ENCODE measurements around the gene MGAT4C.
"Not testable (repeated sequence)": the region's sequence is repeated elsewhere in the genome, so short reads cannot be mapped to it uniquely, and the experiment has no call there.

MGAT4C gene

GRCh38 chr12:86145156-86145555, 111.0 kb downstream of the MGAT4C start:
- H3K4me3 ChIP-seq (ENCODE audit: low read depth, low read length): no peak overlapping the region
- TF ChIP-seq CTCF (IDR thresholded peaks at IDR 0.05; ENCODE audit: borderline replicate concordance, insufficient read depth, low read depth, low read length): no peak

- H3K4me3 ChIP-seq (ENCODE audit: low read depth, low read length): no peak overlapping the region
- TF ChIP-seq CTCF (IDR thresholded peaks at IDR 0.05; ENCODE audit: borderline replicate concordance, insufficient read depth, low read depth, low read length): no peak
Measured at GRCh38 chr12:86143162-86143561, 113.0 kb downstream of the MGAT4C start.

GRCh38 chr12:86139671-86140070, 116.5 kb downstream of the MGAT4C start:
- TF ChIP-seq CTCF (IDR thresholded peaks at IDR 0.05; ENCODE audit: borderline replicate concordance, insufficient read depth, low read depth, low read length): no peak

GRCh38 chr12:86138770-86139169, 117.4 kb downstream of the MGAT4C start:
- no peak for TF ChIP-seq CTCF (IDR thresholded peaks at IDR 0.05; ENCODE audit: borderline replicate concordance, insufficient read depth, low read depth, low read length)

More at GRCh38 chr12:86139671-86140070, 116.5 kb downstream of the MGAT4C start:
- H3K4me3 ChIP-seq (ENCODE audit: low read depth, low read length): no peak overlapping the region

GRCh38 chr12:86137936-86138335, 118.3 kb downstream of the MGAT4C start:
- no peak overlapping the region for H3K4me3 ChIP-seq (ENCODE audit: low read depth, low read length)

More at GRCh38 chr12:86138770-86139169, 117.4 kb downstream of the MGAT4C start:
- no peak overlapping the region for H3K4me3 ChIP-seq (ENCODE audit: low read depth, low read length)

GRCh38 chr12:86134561-86134960, 121.6 kb downstream of the MGAT4C start:
- TF ChIP-seq CTCF (IDR thresholded peaks at IDR 0.05; ENCODE audit: borderline replicate concordance, insufficient read depth, low read depth, low read length): no peak
- no peak overlapping the region for H3K4me3 ChIP-seq (ENCODE audit: low read depth, low read length)

More at GRCh38 chr12:86137936-86138335, 118.3 kb downstream of the MGAT4C start:
- no peak for TF ChIP-seq CTCF (IDR thresholded peaks at IDR 0.05; ENCODE audit: borderline replicate concordance, insufficient read depth, low read depth, low read length)

- H3K4me3 ChIP-seq (ENCODE audit: low read depth, low read length): not testable (repeated sequence)
Measured at GRCh38 chr12:86126900-86127299, 129.3 kb downstream of the MGAT4C start.
